Measurements from ENCODE around the gene GDE1.

- TF ChIP-seq POLR2A (IDR thresholded peaks at IDR 0.05; ENCODE audit: extremely low read depth, insufficient read length) (no peak), CTCF (IDR thresholded peaks at IDR 0.05; ENCODE audit: low read depth, low read length) (no peak), MYC (IDR thresholded peaks at IDR 0.05; ENCODE audit: low read depth, low read length) (no peak)
- TF ChIP-seq, protein P1, sequence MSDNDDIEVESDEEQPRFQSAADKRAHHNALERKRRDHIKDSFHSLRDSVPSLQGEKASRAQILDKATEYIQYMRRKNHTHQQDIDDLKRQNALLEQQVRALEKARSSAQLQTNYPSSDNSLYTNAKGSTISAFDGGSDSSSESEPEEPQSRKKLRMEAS (IDR thresholded peaks at IDR 0.05; ENCODE audit: low read depth, low read length): no peak
Observed at GRCh38 chr16:19567560-19567959, 45.7 kb upstream of the GDE1 start.

Data from NB4 (cell line).